ENCODE results near the gene WDR59. TPM values are rescaled to one million over a fixed set of nuclear protein-coding genes. Genes with fewer than 3 reads are reported as not detected.
"Not testable (repeated sequence)": the region's sequence is repeated elsewhere in the genome, so short reads cannot be mapped to it uniquely, and the experiment has no call there.

Gene WDR59
- total RNA-seq, 2 donors from 2014 or later: 28.8 to 36.8 TPM

DNA sequence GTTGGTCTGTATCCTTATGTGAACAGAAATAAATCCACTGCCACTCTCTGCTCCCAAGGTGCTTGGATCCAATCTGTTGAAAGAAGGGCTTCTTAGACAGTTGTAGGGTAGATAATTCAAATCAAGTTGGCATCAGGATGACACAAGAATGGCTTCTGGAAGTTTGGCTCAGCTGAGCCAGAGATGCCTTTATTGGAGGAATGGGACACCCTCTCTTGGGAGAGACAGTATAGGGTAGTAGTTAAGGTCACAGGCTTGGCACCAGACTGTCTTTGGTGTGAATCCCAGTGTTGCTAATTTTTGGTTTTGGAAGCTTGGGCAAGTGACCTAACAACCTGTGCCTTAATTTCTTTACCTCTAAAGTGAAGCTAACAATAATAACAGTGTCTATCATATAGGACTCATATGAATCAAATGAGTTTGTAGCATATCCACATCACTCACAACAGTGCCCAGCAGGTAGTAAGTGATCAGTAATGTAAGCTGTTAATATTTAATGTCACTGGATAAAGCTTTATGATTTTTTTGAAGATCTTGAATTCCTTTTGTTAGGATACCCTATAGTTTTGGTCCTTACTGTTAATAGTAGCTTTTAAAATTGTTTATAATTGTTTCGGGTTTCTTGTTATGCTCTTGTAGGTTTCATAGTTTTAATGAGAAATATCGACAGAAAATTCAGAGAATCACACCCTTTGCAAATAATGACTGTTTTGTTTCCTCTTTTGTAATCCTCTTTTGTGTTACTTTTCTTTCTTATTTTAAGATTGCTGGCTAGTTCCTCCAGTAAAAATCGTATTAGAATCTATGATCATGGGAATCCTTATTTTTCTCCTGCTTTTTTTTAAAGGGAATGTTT is 33.0 kb upstream of the WDR59 start:
- Histone ChIP-seq H3K27ac (no peak overlapping the region), H3K27me3 (replicated peaks; ENCODE audit: insufficient read depth) (no peaks in the 10 kb centered on the region), H3K36me3 (no peaks in the 10 kb centered on the region), H3K4me1 (ENCODE audit: control insufficient read depth in 1 of 2, low read depth in 2 of 2) (peaks cover 0 to 9% of the 10 kb centered on the region in 2 donors), H3K4me3 (no peak overlapping the region), H3K9me3 (peaks cover 4% of the 10 kb centered on the region)
- ATAC-seq (ENCODE audit: insufficient number of reproducible peaks, low FRiP score, low read depth): no peak
- TF ChIP-seq, protein P1, sequence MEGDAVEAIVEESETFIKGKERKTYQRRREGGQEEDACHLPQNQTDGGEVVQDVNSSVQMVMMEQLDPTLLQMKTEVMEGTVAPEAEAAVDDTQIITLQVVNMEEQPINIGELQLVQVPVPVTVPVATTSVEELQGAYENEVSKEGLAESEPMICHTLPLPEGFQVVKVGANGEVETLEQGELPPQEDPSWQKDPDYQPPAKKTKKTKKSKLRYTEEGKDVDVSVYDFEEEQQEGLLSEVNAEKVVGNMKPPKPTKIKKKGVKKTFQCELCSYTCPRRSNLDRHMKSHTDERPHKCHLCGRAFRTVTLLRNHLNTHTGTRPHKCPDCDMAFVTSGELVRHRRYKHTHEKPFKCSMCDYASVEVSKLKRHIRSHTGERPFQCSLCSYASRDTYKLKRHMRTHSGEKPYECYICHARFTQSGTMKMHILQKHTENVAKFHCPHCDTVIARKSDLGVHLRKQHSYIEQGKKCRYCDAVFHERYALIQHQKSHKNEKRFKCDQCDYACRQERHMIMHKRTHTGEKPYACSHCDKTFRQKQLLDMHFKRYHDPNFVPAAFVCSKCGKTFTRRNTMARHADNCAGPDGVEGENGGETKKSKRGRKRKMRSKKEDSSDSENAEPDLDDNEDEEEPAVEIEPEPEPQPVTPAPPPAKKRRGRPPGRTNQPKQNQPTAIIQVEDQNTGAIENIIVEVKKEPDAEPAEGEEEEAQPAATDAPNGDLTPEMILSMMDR (IDR thresholded peaks at IDR 0.05): no peak
- DNase-seq (ENCODE audit: low spot score): no peak

DNA sequence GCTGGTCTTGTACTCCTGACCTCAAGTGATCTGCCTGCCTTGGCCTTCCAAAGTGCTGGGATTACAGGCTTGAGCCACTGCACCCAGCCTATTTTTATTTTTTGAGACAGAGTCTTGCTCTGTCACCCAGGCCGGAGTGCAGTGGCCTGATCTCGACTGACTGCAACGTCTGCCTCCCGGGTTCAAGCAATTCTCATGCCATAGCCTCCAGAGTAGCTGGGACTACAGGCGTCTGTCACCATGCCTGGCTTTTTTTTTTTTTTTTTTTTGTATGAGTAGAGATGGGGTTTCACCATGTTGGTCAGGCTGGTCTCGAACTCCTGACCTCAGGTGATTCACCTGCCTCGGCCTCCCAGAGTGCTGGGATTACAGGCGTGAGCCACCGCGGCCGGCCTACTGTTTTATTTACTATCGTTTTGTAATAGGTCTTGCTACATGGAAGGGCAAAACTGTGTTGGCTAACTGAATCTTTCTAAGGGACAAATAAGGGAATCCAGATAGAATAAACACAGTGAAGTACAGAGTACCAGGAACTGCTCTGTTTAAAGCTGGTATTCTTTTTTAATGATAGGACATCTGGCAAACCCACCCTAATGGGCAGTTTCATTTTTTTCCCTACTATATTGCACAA is 31.6 kb upstream of the WDR59 start:
- H3K4me3 ChIP-seq; H3K36me3 ChIP-seq; DNase-seq (ENCODE audit: low spot score); H3K27ac ChIP-seq; ATAC-seq (ENCODE audit: insufficient number of reproducible peaks, low FRiP score, low read depth); H3K27me3 ChIP-seq (replicated peaks; ENCODE audit: insufficient read depth); H3K9me3 ChIP-seq: not testable (repeated sequence)
- peaks cover 7 to 20% of the 10 kb centered on the region in 2 donors for H3K4me1 ChIP-seq (ENCODE audit: control insufficient read depth in 1 of 2, low read depth in 2 of 2)

DNA sequence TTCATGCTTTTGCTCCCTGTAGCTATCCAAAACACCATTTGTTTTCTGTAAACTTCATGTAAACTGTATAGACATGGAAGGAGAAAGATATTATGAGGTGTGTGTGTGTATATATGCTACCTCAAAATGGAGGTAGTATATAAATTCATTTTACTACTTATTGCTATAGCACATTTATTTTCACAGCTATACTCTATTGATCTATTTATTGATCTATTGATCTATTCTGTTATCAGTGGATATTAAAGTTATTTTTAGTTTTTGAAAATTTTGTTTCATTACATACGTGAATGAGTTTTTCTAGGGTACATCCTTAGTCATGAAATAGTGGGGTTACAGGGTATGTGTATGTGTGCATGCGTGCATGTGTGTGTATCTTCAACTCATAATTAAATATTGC is 29.4 kb upstream of the WDR59 start:
- H3K27ac ChIP-seq: no peak overlapping the region

DNA sequence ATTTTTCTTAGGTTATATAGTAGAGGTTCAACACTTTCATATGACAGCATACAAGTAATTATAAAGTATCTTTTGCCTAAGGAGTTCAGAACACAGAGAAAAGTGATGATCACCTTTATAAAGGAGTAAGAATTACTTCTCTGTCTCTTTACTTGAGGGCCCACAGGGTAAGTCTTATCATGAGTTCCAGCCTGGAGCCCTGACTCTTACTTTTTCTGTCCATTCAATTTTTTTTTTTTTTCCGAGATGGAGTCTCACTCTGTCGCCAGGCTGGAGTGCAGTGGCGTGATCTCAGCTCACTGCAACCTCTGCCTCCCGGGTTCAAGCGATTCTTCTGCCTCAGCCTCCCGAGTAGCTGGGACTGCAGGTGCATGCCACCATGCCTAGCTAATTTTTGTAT is 28.2 kb upstream of the WDR59 start:
- not testable (repeated sequence) for H3K9me3 ChIP-seq; DNase-seq (ENCODE audit: low spot score); H3K27me3 ChIP-seq (replicated peaks; ENCODE audit: insufficient read depth); ATAC-seq (ENCODE audit: insufficient number of reproducible peaks, low FRiP score, low read depth); H3K36me3 ChIP-seq; H3K4me3 ChIP-seq
- Histone ChIP-seq H3K27ac (peak overlapping the region; percentile 67 to 86), H3K4me1 (ENCODE audit: control insufficient read depth in 1 of 2, low read depth in 2 of 2) (peaks cover 14 to 30% of the 10 kb centered on the region in 2 donors)

More for the DNA sequence above, 29.4 kb upstream of the WDR59 start:
- H3K9me3 ChIP-seq: no peaks in the 10 kb centered on the region
- H3K4me1 ChIP-seq (ENCODE audit: control insufficient read depth in 1 of 2, low read depth in 2 of 2): peaks cover 14 to 30% of the 10 kb centered on the region in 2 donors
- TF ChIP-seq, protein P1 (IDR thresholded peaks at IDR 0.05): no peak
- no peaks in the 10 kb centered on the region for H3K27me3 ChIP-seq (replicated peaks; ENCODE audit: insufficient read depth)
- no peak for ATAC-seq (ENCODE audit: insufficient number of reproducible peaks, low FRiP score, low read depth)
- H3K4me3 ChIP-seq: no peak overlapping the region
- no peak for DNase-seq (ENCODE audit: low spot score)
- H3K36me3 ChIP-seq: no peaks in the 10 kb centered on the region

DNA sequence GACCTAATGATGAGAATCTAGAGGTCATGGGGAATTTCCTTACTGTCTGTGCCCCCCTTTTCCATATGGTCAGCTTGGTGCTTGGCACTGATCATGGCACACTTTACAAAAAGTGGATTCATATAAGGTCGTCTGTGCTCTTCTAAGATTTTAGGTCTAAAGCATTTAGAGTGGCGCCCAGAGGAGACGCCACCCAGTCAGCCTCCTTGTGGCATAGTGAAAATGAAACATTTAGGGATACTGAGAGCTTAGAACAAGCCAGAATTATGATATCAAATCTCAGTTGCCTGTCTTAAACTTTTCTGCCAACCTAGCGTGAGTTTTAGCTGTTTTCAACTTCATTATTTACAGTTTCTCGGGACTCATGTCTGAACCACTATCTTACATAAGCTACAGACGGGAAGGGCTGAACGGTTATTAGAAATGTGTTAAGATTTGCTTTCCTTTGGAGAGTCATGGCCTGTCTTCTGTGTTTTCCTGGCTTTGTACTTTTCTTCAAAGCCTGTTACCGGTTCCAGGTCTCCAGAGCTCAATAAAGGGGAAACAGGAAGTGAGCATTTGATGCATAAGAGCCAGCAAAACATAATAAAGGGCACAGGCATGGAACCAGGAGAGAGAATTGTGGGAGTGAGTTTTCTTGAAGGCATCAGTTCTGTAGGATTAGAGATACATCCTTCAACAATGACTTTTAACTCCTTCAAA is 27.6 kb upstream of the WDR59 start:
- Histone ChIP-seq H3K4me1 (ENCODE audit: control insufficient read depth in 1 of 2, low read depth in 2 of 2) (peaks cover 14 to 30% of the 10 kb centered on the region in 2 donors), H3K9me3 (no peaks in the 10 kb centered on the region), H3K27me3 (replicated peaks; ENCODE audit: insufficient read depth) (no peaks in the 10 kb centered on the region), H3K4me3 (peak overlapping the region; percentile 49), H3K36me3 (no peaks in the 10 kb centered on the region), H3K27ac (peak overlapping the region; percentile 67 to 86)
- TF ChIP-seq, protein P1 (IDR thresholded peaks at IDR 0.05): no peak
- ATAC-seq (ENCODE audit: insufficient number of reproducible peaks, low FRiP score, low read depth) (no peak), DNase-seq (ENCODE audit: low spot score) (no peak)
